GM23338 (cell line): ENCODE results near the gene KCNK10. TPM values are rescaled to one million over a fixed set of nuclear protein-coding genes. Genes with fewer than 3 reads are reported as not detected.

Experiments used
- ATAC-seq: fragments of 200-7000 bp; cut with Tn5 transposase; 3 replicates; pipeline ENCODE4 v1.9.1; 2020
- DNase-seq: peaks from one replicate; pipeline ENCODE4 v3.0.0-alpha.2; 2015; ENCODE audit warnings: low spot score
- H2AFZ ChIP-seq: fragments of 200-600 bp; sonication (generic); 2 replicates; pipeline ENCODE4 v1.8.0; 2016; ENCODE audit warnings: antibody characterized with exemption, mild to moderate bottlenecking, moderate library complexity
- H3F3A ChIP-seq: fragments of 200-600 bp; sonication (generic); replicated peaks from 2 replicates; pipeline ENCODE4 v1.8.0; 2017; ENCODE audit warnings: antibody characterized with exemption, mixed run types, low read depth
- H3K27ac ChIP-seq: fragments of 200-600 bp; sonication (generic); 2 replicates; pipeline ENCODE4 v1.6.1; 2016; ENCODE audit warnings: low read depth
- H3K27me3 ChIP-seq: fragments of 200-600 bp; sonication (generic); 2 replicates; pipeline ENCODE4 v1.8.0; 2016; ENCODE audit warnings: mild to moderate bottlenecking, mixed run types, moderate library complexity; ENCODE audit not compliant: insufficient read depth
- H3K36me3 ChIP-seq: fragments of 200-600 bp; sonication (generic); 2 replicates; pipeline ENCODE4 v1.8.0; 2016; ENCODE audit warnings: mild to moderate bottlenecking; ENCODE audit not compliant: insufficient read depth
- H3K4me1 ChIP-seq: fragments of 200-600 bp; sonication (generic); 2 replicates; pipeline ENCODE4 v1.8.0; 2016; ENCODE audit warnings: mild to moderate bottlenecking, moderate library complexity; ENCODE audit not compliant: insufficient read depth
- H3K4me2 ChIP-seq: fragments of 200-600 bp; sonication (generic); 2 replicates; pipeline ENCODE4 v1.7.1; 2017; ENCODE audit warnings: mixed run types
- H3K4me3 ChIP-seq: fragments of 200-600 bp; sonication (generic); 2 replicates; pipeline ENCODE4 v1.6.1; 2016; ENCODE audit warnings: mixed run types
- H3K79me2 ChIP-seq: fragments of 200-600 bp; sonication (generic); replicated peaks from 2 replicates; pipeline ENCODE4 v1.8.0; 2017; ENCODE audit warnings: mild to moderate bottlenecking; ENCODE audit not compliant: insufficient read depth
- H3K9me2 ChIP-seq: fragments of 200-600 bp; sonication (generic); 2 replicates; pipeline ENCODE4 v1.8.0; 2017; ENCODE audit not compliant: insufficient read depth
- H4K20me1 ChIP-seq: fragments of 200-600 bp; sonication (generic); replicated peaks from 2 replicates; pipeline ENCODE4 v1.8.0; 2017; ENCODE audit warnings: mild to moderate bottlenecking; ENCODE audit not compliant: insufficient read depth
- H3K27ac Mint-ChIP-seq: 2 replicates; pipeline ENCODE4 v1.8.0; 2020; ENCODE audit warnings: inconsistent platforms, mild to moderate bottlenecking, moderate library complexity, mixed read lengths
- H3K27me3 Mint-ChIP-seq: 3 replicates; pipeline ENCODE4 v1.8.0; 2022; ENCODE audit warnings: low read depth, mild to moderate bottlenecking, moderate library complexity, mixed read lengths, inconsistent platforms; ENCODE audit not compliant: insufficient read depth, poor library complexity
- H3K36me3 Mint-ChIP-seq: 3 replicates; pipeline ENCODE4 v1.8.0; 2021; ENCODE audit warnings: low read depth, mild to moderate bottlenecking, inconsistent platforms, moderate library complexity, mixed read lengths
- H3K4me1 Mint-ChIP-seq: 3 replicates; pipeline ENCODE4 v1.8.0; 2020; ENCODE audit warnings: mild to moderate bottlenecking, inconsistent platforms, mixed read lengths
- H3K4me3 Mint-ChIP-seq: 3 replicates; pipeline ENCODE4 v1.8.0; 2021; ENCODE audit warnings: moderate library complexity, mild to moderate bottlenecking, inconsistent platforms, mixed read lengths
- H3K9me3 Mint-ChIP-seq: 3 replicates; pipeline ENCODE4 v1.8.0; 2020; ENCODE audit warnings: moderate library complexity, mild to moderate bottlenecking, inconsistent platforms, mixed read lengths
- EZH2 ChIP-seq: fragments of 200-600 bp; sonication (generic); IDR thresholded peaks from one replicate; pipeline ENCODE4 v1.8.0; 2017; ENCODE audit warnings: antibody characterized with exemption, mild to moderate bottlenecking, low read depth; ENCODE audit not compliant: unreplicated experiment
- JUNB ChIP-seq: IDR thresholded peaks from one replicate; pipeline ENCODE4 v1.6.1; 2016; ENCODE audit warnings: antibody characterized with exemption; ENCODE audit not compliant: unreplicated experiment
- ZNF331 ChIP-seq: fragments of 250-450 bp; sonication (Bioruptor Pico); IDR thresholded peaks from 2 replicates; pipeline ENCODE4 v1.5.0; 2020; ENCODE audit warnings: low read depth, mild to moderate bottlenecking, moderate library complexity
- polyA plus RNA-seq: library from polyadenylated mRNA; unstranded; fragments of >200 nt; fragmentation: Nextera tagmentation; extraction: Ambion mirVana; gene quantifications from 2 replicates; pipeline ENCODE4 v1.2.1, GENCODE V29; 2016
- total RNA-seq: library from RNA; depleted of rRNA; stranded (reverse); fragments of >200 nt; shearing (Covaris generic); gene quantifications from 2 replicates; pipeline ENCODE4 v1.2.3, GENCODE V29; 2014
- TF ChIP-seq, protein P1 (sequence below), 2 experiments: fragments of 200-600 bp in 1 of 2; sonication (generic) in 1 of 2; conservative IDR thresholded peaks; 2 replicates each; pipeline versions ENCODE4 v1.5.1 to v1.6.1; 2016 to 2017; ENCODE audit warnings: antibody characterized with exemption in 2 of 2, low read depth in 2 of 2, mild to moderate bottlenecking in 2 of 2, moderate library complexity in 1 of 2
- TF ChIP-seq, protein P2 (sequence below): IDR thresholded peaks from one replicate; pipeline ENCODE4 v1.6.1; 2018; ENCODE audit warnings: antibody characterized with exemption; ENCODE audit not compliant: unreplicated experiment
- TF ChIP-seq, protein P3 (sequence below): IDR thresholded peaks from 2 replicates; pipeline ENCODE4 v1.6.1; 2016; ENCODE audit warnings: antibody characterized with exemption

KCNK10 gene
- total and polyA plus RNA-seq, 2 experiments from 2014 or later, result 0.29 to 1.0 TPM

DNA sequence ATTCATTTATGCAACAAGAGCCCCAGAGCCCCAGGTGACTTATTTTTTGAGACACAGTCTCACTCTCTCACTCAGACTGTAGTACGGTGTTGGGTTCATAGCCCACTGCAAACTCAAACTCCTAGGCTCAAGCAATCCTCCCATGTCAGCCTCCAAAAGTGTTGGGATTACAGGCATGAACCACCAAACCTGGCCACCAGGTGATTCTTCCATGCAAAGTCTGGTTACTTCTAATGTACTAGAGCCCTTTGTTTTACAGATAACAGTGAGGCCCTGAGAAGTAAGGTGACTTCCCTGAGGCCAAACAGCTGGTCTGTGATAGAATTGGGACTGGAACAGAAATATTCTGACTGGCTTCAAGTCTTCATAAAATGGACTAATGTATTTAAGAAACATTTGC, 10.0 kb upstream of the KCNK10 start:
- Mint-ChIP-seq H3K27ac (no peak overlapping the region), H3K4me3 (no peak overlapping the region), H3K9me3 (peaks cover 2% of the 10 kb centered on the region; the same call in 1 of the 3 replicates), H3K27me3 (peaks cover 9% of the 10 kb centered on the region), H3K36me3 (no peaks in the 10 kb centered on the region), H3K4me1 (peaks cover 6% of the 10 kb centered on the region; the same call in 1 of the 3 replicates)
- no peaks in the 10 kb centered on the region for H3F3A ChIP-seq
- no peak overlapping the region for H3K4me3 ChIP-seq
- H2AFZ ChIP-seq, result no peak overlapping the region
- TF ChIP-seq, protein P1, sequence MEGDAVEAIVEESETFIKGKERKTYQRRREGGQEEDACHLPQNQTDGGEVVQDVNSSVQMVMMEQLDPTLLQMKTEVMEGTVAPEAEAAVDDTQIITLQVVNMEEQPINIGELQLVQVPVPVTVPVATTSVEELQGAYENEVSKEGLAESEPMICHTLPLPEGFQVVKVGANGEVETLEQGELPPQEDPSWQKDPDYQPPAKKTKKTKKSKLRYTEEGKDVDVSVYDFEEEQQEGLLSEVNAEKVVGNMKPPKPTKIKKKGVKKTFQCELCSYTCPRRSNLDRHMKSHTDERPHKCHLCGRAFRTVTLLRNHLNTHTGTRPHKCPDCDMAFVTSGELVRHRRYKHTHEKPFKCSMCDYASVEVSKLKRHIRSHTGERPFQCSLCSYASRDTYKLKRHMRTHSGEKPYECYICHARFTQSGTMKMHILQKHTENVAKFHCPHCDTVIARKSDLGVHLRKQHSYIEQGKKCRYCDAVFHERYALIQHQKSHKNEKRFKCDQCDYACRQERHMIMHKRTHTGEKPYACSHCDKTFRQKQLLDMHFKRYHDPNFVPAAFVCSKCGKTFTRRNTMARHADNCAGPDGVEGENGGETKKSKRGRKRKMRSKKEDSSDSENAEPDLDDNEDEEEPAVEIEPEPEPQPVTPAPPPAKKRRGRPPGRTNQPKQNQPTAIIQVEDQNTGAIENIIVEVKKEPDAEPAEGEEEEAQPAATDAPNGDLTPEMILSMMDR (conservative IDR thresholded peaks at IDR 0.05; ENCODE audit: low read depth in 2 of 2), result peak in 1 of 2 experiments; percentile 30; a peak in 2 of 4 replicates
- TF ChIP-seq EZH2, result no peak
- ATAC-seq, result peak; percentile 54
- no peak overlapping the region for H3K27ac ChIP-seq
- no peaks in the 10 kb centered on the region for H3K4me1 ChIP-seq
- DNase-seq, result peak; percentile 57
- H3K36me3 ChIP-seq, result no peaks in the 10 kb centered on the region
- H4K20me1 ChIP-seq, result no peaks in the 10 kb centered on the region
- H3K9me2 ChIP-seq, result no peaks in the 10 kb centered on the region
- H3K79me2 ChIP-seq, result no peaks in the 10 kb centered on the region
- no peak overlapping the region for H3K4me2 ChIP-seq
- H3K27me3 ChIP-seq, result peaks cover 24% of the 10 kb centered on the region

DNA sequence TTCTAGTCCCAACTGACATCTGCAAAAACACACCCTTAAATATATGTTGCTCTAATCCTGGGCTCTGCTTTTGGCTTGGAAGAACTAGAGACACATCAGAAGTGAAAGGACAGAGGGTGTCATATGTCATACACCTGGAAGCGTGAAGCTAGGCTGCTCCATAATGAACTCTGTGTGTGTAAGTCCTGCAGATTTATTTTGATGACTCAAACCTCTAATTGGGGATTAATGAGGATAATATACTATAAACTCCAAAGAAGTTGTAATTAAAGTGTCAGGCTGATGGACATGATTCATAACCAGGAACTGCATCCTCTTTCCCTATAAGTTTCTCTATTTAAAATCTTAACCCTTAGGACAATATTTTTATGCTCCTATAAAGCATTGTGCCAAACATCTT, 4.4 kb upstream of the KCNK10 start:
- Histone ChIP-seq H3K27me3 (peaks cover 79% of the 10 kb centered on the region), H3K9me2 (no peaks in the 10 kb centered on the region), H3K4me2 (no peak overlapping the region), H3F3A (peaks cover 8% of the 10 kb centered on the region; the same call in 1 of the 2 replicates), H4K20me1 (no peaks in the 10 kb centered on the region), H3K79me2 (no peaks in the 10 kb centered on the region), H3K27ac (no peak overlapping the region), H3K4me3 (peak overlapping the region; percentile 76; the same call in 1 of the 2 replicates), H3K4me1 (peaks cover 7% of the 10 kb centered on the region; the same call in 1 of the 2 replicates), H2AFZ (no peak overlapping the region), H3K36me3 (no peaks in the 10 kb centered on the region)
- Mint-ChIP-seq H3K36me3 (no peaks in the 10 kb centered on the region), H3K4me1 (peaks cover 18% of the 10 kb centered on the region), H3K9me3 (peaks cover 6% of the 10 kb centered on the region; the same call in 2 of the 3 replicates), H3K27me3 (peaks cover 53% of the 10 kb centered on the region), H3K4me3 (peak overlapping the region; percentile 83), H3K27ac (no peak overlapping the region)
- DNase-seq, result no peak
- no peak for ATAC-seq
- TF ChIP-seq, protein P2, sequence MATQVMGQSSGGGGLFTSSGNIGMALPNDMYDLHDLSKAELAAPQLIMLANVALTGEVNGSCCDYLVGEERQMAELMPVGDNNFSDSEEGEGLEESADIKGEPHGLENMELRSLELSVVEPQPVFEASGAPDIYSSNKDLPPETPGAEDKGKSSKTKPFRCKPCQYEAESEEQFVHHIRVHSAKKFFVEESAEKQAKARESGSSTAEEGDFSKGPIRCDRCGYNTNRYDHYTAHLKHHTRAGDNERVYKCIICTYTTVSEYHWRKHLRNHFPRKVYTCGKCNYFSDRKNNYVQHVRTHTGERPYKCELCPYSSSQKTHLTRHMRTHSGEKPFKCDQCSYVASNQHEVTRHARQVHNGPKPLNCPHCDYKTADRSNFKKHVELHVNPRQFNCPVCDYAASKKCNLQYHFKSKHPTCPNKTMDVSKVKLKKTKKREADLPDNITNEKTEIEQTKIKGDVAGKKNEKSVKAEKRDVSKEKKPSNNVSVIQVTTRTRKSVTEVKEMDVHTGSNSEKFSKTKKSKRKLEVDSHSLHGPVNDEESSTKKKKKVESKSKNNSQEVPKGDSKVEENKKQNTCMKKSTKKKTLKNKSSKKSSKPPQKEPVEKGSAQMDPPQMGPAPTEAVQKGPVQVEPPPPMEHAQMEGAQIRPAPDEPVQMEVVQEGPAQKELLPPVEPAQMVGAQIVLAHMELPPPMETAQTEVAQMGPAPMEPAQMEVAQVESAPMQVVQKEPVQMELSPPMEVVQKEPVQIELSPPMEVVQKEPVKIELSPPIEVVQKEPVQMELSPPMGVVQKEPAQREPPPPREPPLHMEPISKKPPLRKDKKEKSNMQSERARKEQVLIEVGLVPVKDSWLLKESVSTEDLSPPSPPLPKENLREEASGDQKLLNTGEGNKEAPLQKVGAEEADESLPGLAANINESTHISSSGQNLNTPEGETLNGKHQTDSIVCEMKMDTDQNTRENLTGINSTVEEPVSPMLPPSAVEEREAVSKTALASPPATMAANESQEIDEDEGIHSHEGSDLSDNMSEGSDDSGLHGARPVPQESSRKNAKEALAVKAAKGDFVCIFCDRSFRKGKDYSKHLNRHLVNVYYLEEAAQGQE, result no peak
- TF ChIP-seq ZNF331 (CRISPR knock-in tag), result no peak
- TF ChIP-seq JUNB, result no peak
- TF ChIP-seq, protein P3, sequence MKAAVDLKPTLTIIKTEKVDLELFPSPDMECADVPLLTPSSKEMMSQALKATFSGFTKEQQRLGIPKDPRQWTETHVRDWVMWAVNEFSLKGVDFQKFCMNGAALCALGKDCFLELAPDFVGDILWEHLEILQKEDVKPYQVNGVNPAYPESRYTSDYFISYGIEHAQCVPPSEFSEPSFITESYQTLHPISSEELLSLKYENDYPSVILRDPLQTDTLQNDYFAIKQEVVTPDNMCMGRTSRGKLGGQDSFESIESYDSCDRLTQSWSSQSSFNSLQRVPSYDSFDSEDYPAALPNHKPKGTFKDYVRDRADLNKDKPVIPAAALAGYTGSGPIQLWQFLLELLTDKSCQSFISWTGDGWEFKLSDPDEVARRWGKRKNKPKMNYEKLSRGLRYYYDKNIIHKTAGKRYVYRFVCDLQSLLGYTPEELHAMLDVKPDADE, result no peak
- TF ChIP-seq, protein P1 (conservative IDR thresholded peaks at IDR 0.05; ENCODE audit: low read depth in 2 of 2), result no peak
